RKO (cell line): Measurements from ENCODE around the gene PPIP5K2.

Experiments
- DNase-seq: peaks from one replicate; pipeline ENCODE4 v3.0.0-alpha.2; 2016; ENCODE audit warnings: low spot score

Gene PPIP5K2

GRCh38 chr5:103245761-103246160, 125.7 kb downstream of the PPIP5K2 start:
- DNase-seq: no peak

GRCh38 chr5:103247118-103247517, 127.0 kb downstream of the PPIP5K2 start:
- no peak for DNase-seq

- no peak for DNase-seq
Observed at GRCh38 chr5:103249068-103249467, 129.0 kb downstream of the PPIP5K2 start.

- no peak for DNase-seq
Observed at GRCh38 chr5:103254921-103255320, 134.8 kb downstream of the PPIP5K2 start.

GRCh38 chr5:103255691-103256090, 135.6 kb downstream of the PPIP5K2 start:
- no peak for DNase-seq

GRCh38 chr5:103256178-103256577, 136.1 kb downstream of the PPIP5K2 start:
- DNase-seq: no peak

GRCh38 chr5:103258368-103258956, 138.4 kb downstream of the PPIP5K2 start, which contains the start of gene MACIR:
Gene MACIR, plus strand, starts transcription at chr5:103258763. Its CDS starts 17,157 bp downstream, at chr5:103275920.
- peak; percentile 96 for DNase-seq

- peak; percentile 67 for DNase-seq
Observed at GRCh38 chr5:103258957-103259704, 139.0 kb downstream of the PPIP5K2 start.

GRCh38 chr5:103259705-103260355, 139.7 kb downstream of the PPIP5K2 start:
- DNase-seq: peak; percentile 55

- DNase-seq: no peak
Observed at GRCh38 chr5:103260951-103261350, 140.8 kb downstream of the PPIP5K2 start.
